Inferior parietal cortex (tissue), 1 donor: Measurements from ENCODE around the gene FRAS1.
"Not testable (repeated sequence)": the region's sequence is repeated elsewhere in the genome, so short reads cannot be mapped to it uniquely, and the experiment has no call there.

Experiments
- DNase-seq: peaks from one replicate; pipeline ENCODE4 v3.0.0-alpha.2; 2016; ENCODE audit errors: extremely low spot score

Gene FRAS1

DNA sequence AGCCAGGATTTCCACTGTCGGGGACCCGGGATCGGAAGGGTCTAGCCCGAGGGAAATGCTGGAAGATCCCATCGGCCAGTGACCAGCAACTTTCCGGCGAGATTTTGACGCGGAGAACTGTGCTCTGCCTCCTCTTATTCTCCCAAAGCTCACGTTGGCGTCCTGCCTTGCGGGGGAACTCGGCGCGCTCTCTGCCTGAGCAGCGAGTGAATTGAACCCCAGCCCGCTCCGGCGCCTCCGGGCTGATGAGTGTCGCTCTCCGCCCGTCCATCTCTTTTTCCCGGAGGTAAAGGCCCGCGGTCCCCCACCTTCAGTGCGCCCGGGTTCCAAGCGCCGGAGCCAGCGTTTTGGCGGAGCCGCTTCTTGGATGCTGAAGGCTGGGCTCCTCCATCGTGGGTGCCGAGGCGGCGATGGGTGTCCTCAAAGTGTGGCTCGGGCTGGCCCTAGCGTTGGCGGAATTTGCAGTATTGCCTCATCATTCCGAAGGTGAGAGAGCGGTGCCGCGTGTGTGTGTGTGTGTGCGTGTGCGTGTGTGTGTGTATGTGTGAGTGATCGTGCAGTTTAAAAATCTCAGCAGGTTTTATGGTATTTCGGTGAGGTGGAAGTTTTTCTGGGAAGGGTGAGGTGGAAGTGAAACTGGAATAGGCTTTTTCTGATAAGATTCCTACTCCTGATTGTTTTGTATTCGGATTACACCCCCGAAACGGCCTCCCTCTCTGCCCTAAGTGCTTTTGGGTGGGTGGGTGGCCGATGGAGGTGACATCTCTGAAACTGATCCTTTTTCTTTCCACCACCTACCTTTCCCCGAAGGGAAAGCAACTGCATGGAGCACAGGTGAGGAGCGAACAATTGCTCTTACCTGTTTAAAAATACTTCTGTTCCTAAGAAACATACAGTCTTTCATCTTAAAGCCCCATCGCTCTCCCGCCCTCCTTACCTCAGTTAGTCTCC lies 752 bp downstream of the FRAS1 start:
- DNase-seq: peak; percentile 37

DNA sequence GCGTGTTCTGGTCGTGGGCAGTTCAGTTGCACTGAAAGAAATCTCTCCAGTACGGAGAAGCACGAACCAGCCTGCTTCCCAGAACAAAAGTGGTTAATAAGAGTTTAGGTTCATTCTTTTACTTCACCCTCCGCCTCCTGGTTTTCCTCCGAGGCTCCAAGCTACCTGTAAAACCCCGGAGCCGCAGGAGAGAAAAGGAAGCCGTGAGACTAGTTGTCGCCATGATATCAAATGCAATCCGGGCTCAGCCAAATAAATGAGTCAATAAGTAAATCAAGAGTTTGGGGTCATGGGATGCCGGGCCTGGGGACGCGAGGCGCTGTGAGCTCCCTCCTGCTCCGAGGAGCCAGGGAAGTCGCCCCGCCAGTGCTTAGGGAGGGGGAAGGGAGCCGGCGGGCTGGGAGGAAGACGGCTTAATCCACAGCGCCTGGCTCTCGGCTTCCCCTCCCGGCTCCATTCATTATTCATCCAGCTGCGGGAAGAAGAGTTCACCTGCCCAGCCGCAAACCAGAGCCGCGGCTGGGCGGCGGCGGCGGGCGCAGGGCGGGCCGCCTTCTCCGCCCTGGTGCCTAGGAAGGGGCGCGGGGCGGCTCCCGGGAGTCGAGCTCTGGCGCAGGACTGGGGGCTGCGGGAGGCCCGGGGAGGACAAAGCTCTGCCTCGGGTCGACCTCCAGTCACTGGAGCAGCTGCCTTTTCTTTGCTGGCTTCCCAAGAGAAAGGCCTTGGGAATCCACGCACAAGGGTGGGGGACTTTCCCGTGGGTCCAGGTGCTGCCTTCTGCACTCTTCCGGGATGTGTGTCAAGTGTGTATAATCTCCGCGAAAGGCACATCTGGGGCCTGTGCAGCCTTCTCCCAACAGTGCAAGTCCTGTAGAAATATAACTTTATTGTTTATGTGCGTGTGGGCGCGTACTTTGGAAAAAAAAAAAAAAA lies 1.7 kb downstream of the FRAS1 start:
- peak; percentile 21 for DNase-seq

DNA sequence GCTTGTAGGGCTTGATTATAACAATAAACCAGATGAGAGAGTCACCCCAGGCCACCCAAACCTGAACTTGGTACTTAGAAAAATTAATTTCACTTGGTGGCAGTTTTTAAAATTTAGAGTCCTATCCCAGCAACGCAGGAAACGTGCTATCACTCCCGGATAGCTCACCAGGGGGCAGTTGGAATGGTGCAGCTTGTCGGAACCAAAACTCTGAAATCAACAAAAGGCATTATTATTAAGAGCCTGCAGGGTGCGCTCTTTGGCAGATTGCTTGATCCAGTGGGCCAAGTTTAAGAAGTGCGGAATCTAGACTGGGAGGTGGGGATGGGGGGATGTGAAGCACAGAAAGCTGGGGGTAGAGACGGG lies 2.4 kb downstream of the FRAS1 start:
- peak; percentile 69 for DNase-seq

DNA sequence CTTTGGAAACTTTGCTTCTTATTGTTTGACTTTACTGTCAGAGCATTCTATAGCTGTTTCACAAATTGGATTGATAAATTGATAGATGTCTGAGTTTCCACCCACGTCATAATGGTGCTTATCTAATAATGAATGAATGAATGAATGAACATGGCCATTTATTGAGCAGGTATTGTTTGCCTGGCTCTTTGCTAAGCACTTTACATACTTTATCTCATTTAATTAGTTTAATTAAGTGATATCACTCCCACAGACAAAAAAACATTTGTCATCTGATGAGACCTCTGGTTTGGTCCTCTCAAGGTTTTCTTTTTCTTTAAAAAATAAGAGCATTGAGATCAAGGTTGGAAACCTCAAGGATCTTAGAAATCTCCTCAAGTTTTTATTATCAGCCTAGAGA lies 2.8 kb downstream of the FRAS1 start:
- no peak for DNase-seq

DNA sequence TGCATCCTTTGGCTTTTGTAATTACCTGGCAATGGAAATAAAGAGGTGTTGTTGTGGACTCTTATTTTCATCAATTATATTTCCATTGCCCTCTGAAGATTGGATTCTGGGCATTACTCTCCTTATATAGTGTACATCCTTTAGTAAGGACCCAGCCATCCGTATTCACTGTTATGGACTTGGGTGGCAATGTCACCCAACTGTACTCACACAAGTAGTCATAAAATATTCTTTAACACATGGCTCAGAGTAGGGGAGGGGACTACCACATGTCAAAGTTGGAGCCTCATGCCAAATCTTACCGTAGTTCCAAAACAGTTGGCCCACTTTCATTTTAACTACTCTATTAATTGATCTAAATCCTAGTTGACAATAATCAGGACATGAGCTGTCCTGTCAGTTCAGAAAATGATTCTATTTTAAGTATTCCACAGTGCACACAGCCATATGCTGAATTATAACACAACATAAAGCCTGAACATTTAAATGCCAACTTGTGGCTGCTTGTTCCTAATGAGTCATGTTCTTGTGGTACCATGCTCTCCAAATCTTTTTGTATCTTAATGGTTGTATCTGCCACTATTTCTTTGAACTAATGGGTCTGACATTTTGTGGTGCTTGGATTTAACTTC lies 4.9 kb downstream of the FRAS1 start:
- peak; percentile 29 for DNase-seq

DNA sequence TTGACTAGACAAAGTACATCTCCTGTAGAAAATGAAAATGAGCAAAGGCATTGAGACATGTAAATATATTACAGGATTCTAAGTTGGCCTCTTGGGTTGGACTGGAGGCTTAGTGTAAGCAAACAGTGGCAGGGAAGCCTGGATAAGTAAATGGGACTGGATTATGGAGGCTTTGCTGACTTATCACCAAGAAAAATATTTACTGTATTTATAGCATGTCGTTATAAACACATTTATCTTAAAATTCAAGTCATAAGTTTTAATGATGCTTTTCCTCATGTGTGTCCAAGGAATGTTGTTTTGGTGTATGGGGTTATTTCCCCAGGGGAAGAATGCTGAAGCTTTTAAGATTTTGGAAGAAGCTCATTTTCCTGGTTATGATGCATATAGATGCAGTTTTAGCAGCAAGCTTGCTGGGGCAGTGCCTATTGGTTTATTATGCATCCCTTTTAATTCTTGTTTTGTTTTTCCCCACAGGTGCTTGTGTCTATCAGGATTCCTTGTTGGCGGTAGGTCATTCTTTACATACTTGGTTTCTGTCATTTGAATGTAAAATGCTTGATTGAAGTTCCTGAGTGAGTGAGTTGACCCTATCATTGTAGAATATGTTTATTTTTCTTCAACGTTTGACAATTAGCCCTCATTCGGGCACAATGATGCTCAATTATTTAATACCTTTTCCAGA lies 8.5 kb downstream of the FRAS1 start:
- no peak for DNase-seq

DNA sequence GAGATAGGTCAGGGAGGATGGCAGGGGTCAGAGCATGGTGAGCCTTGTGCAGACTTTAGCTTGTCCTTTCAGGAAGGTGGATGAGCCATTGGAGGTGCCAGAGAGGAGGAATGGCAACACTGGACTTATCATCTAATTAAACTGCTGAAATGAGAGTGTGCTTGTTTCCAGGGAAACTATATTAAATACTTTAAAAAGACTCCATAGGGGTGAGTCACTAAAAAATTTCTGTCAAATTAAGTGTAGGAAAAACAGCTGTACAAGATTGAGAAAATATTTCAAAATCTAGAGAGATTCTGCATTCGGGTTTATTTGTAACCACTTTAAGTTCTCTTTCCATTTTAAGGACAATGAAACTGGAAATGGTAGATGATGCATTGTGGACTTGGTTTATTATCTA lies 11.4 kb downstream of the FRAS1 start:
- DNase-seq: no peak

DNA sequence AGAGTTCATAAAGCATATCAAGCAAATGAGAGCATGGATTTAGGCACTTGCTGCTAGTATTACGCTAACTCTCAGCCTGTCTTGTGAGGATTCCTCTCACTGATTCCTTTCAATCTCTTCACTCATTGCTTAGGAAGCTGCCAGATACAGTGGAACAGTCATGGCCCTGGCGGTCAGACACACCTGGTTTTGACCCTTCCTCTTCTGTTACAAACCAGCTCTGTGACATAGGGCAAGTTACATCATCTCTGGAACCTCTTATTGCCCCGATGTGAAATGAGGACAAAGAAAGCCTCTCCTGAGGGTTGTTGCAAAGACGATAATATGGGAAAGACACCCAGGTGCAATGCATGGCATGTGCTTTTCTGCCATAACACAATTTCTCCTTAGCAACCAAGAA lies 12.2 kb downstream of the FRAS1 start:
- no peak for DNase-seq

DNA sequence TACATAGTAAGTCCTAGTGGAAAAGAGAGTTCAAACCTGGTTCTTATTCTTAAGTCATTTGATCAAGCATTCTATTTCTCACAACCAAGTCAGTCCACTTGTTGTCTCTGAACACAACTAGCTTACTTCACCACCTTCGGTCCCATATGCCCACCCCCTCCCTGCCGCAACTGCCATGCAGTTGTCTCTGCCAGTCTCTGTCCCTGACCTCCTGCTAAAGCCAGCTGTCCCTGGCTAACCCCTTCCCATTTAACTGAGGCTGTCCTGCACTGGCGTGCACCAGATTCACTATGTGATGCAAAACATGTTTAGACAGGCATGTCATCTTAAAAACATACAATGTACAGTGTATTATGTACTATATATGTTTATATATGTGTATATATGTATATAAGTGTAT lies 12.7 kb downstream of the FRAS1 start:
- no peak for DNase-seq

DNA sequence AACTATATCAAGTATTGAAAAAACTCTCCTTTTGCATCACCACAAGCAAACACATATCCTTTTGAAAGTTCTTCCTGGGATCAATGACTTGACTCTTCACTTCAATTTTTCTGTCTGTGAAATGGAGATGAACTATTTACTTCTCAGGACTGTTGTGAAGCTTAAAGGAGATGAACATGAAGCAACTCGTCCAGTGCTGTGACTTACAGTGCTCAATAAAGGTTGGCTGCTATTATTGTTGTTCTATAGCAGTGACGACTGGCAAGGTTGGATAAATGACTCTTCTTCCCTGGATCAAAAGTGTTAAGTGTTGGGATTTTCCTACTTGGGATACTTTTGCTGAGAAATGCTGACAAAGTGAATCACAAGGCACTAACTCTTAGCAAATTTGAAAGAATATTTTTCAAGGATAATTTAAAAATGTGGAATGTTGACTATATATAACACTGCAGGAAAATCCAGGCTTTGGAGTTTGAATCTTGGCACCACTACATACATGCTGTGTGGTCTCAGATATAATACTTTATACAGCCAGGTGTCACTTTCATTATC lies 13.7 kb downstream of the FRAS1 start:
- no peak for DNase-seq

DNA sequence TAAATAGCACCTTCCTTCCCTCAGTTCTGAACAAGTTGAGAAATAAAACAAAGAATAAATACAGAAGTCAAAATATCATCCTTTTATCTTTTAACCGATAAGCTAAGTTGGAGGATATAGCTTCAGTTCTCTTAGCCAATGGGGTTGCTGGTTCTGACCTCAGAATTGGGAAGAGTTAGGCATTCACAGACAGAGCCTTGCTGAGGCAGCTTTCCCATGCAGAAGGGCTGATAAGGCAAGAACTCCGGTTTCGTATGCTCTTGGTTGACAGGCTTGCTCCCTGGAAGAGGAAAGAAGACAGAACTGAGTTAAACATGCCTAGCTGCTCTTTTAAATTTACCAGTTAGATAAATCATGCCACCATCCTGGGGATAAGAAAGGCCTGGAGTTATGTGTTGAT lies 17.6 kb downstream of the FRAS1 start:
- no peak for DNase-seq

DNA sequence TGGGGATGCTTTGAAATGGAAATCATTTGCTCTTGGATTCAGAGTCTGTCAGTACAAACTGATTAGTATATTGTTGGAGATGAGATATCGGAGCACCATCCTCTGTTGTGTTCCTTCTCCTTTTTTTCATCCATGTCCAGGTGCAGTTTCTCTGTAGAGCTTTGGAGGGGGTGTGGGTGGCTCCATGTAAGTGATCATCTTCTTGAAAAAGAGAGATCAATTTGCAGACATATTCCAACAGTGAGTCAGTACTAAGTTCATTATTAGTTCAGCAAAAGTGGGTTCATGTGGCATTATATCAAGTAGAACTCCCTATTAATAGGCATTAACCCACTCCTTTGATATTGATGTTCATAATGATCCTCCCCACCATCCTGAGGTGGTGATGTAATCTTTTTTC lies 18.9 kb downstream of the FRAS1 start:
- DNase-seq: no peak

DNA sequence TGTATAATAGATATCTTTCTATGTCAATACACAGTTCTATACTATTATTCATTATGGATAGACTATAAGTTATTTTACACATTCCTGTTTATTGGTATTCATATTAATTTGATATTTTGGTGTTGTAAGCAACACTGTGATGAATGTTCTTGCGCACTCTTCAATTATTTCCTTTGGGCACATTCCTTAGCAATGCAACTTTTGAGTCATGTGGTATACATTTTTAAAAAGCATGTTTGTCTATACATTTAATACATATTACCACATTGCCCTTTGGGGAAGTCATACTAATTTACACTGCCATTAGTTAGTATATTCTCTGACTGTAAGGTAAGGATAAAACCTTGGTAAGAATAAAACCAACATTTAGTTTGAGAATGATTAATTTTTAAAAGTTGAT lies 21.0 kb downstream of the FRAS1 start:
- no peak for DNase-seq

DNA sequence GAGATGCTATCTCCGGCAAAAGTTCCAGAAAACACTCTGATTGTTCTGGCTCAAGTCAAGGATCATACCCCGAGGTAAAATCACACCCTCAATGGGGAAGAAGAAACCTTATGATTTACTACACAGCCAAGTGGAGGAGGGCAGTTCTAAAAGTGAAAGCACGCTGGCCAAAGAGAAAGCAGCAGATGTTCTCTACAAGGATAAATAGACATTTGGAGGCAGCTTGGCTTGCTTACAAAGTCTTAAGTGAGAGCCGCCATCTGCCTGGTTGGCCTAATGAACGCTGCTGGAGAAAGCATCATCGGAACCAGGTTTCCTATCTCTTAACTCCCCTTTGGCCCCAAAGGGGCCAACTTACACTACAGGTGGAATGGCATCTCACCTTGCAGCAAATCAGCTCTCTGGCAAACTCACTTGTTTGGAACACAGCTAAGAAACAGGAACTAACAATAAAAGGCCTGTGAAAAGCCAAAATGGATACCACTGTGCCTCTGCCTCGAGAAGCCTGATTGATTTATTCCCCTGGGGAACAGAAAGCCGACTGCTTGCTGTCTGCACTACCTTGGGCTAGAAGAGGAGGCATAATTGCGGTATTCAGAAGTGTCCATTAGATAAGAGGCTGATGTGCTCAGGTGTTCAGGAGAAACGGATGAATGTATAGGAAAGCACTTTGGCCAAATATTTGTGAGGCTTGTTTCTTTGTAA lies 22.8 kb downstream of the FRAS1 start:
- DNase-seq: peak; percentile 39

DNA sequence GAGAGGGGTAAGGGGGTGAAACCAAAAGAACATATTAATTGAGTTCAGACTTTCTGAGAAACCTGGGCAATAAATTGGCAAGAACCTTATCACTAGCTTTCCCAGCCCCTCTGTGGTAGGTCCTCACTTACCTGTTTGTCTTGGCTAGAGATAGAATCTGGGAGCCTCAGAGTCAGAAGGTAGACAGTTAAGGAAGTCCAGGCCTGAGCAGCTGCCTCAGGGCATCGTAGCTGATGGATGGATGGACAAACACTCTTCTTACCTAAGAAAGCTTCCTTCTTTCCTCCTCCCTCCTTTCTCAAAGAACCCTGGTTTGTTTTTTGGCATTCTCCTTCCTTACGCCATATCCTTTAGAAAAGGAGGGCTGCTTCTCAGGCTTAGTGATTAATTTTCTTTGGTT lies 24.4 kb downstream of the FRAS1 start:
- DNase-seq: no peak

DNA sequence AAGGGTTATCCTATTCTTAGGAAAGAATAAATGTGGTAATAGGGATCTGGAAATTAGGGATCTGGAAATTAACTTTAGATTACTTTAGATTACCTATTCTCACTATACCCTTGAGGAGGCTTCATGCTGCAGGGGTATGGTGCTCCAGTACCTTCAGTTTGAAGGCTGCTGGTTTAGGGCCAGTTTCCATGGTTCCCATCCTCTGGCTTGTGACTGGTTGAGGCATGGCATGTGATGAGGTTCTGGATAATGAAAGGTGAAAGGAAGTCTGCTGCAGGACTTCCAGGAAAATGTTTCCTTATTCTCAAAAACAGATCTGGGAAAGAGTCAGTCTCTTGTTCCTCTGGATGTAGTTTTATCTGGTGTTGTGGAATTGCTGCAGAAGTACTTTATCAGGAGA lies 25.9 kb downstream of the FRAS1 start:
- DNase-seq: no peak

DNA sequence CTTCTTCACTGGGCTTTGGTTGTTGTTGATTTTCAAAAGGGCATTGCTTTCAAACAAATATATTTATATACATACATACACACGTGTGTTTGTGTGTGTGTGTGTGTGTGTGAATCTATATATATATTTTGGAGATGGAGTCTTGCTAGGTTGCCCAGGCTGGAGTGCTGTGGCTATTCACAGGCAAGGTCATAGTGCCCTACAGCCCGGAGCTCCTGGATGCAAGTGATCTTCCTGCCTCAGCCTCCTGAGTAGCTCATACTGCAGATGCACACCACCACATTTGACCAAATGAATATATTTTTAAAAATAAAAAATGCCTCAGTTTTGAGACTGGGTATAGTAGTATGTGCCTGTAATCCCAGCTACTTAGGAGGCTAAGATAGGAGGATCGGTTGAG lies 34.4 kb downstream of the FRAS1 start:
- no peak for DNase-seq

DNA sequence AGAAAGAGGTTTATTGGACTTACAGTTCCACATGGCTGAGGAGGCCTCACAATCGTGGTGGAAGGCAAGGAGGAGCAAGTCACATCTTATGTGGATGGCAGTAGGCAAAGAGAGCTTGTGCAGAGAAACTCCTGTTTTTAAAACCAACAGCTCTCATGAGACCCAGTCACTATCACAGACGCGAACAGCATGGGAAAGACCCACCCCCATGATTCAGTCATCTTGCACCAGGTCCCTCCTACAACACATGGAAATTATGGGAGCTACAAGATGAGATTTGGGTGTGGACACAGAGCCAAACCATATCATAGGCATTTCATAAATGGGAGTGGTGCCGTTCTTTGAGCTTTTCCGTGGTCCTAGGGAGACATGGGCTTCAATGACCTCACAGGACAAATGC lies 35.2 kb downstream of the FRAS1 start:
- not testable (repeated sequence) for DNase-seq

DNA sequence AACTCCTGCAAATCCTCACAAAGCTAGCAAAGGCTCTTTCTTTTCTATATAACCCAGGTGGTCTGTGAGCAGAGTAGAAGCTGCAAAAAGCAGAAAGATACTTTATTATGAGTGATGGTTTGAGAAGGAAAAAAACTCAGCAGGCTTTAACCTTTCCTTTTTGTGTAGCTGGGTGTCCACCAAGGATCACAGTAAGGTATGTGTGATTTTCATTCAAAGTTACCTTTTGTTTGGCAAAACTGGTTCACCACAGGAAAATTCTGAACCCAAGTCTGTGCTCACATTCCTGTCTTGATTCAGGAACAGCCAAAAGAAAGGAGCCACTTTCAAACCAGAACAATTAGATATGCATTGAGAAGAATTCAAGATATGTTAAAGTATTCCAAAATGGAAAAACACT lies 35.7 kb downstream of the FRAS1 start:
- peak; percentile 36 for DNase-seq

DNA sequence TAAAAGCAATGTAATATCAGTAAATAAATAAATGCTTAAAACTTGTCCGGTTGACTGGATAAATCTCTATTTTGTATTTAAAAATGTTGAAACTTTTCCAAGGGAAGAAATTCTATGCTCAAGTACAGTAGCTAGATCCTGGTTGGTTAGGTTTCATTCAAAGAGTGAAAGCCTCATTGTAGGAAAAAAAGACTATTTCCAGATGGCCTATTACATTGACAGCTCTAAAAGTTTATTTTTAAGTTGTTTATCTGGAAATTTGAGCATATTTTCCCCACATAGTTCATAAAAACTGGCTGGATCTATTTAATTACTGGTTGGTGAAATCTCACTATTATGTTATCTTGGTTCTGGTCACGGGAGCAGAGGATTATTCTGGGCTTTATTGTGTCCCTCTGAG lies 38.0 kb downstream of the FRAS1 start:
- no peak for DNase-seq

DNA sequence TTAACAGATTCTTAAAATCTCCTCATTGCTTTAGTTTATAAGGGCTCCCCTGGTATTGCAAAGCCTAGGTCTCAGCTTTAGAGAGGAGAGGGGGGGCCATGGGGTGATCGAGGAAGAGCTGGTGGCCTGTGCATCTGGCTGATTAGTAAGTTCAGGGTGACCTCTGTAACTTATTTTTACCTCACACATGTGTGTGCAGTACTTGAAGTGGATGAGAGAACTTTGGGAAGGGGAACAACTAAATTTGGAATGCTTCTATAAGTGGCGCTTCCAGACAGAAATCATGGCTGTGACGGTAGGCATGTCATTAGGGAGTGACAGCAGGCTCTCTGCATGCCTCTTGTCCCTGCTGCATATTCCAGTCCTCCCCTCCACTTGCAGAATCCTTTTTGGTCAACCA lies 41.9 kb downstream of the FRAS1 start:
- no peak for DNase-seq
